ENCODE measurements around the gene STXBP1. TPM values are rescaled to one million over a fixed set of nuclear protein-coding genes. Genes with fewer than 3 reads are reported as not detected.

Gene STXBP1
- total and polyA plus RNA-seq, 2 experiments from 2014 or later, result 48.6 to 50.4 TPM

GRCh38 chr9:127735530-127736185, 123.6 kb downstream of the STXBP1 start:
- Histone ChIP-seq H4K20me1 (replicated peaks; ENCODE audit: insufficient read depth) (no peaks in the 10 kb centered on the region), H3K27ac (ENCODE audit: low read depth) (no peak overlapping the region), H3K4me1 (ENCODE audit: insufficient read depth) (peaks cover 9% of the 10 kb centered on the region; the same call in 1 of the 2 replicates), H3K4me2 (peak overlapping the region; percentile 69), H3K4me3 (peak overlapping the region; percentile 5; the same call in 1 of the 2 replicates), H3K27me3 (ENCODE audit: insufficient read depth) (no peaks in the 10 kb centered on the region), H3K79me2 (replicated peaks; ENCODE audit: insufficient read depth) (no peaks in the 10 kb centered on the region), H3K9me2 (ENCODE audit: insufficient read depth) (no peaks in the 10 kb centered on the region), H2AFZ (peak overlapping the region; percentile 2; the same call in 1 of the 2 replicates), H3F3A (replicated peaks; ENCODE audit: low read depth) (no peaks in the 10 kb centered on the region), H3K36me3 (ENCODE audit: insufficient read depth) (no peaks in the 10 kb centered on the region)
- ATAC-seq (no peak), DNase-seq (ENCODE audit: low spot score) (no peak)
- peaks cover 11% of the 10 kb centered on the region for H3K4me1 Mint-ChIP-seq
- peaks cover 15% of the 10 kb centered on the region for H3K27me3 Mint-ChIP-seq (ENCODE audit: insufficient read depth, low read depth, poor library complexity)
- no peaks in the 10 kb centered on the region; the same call in 2 of the 3 replicates for H3K9me3 Mint-ChIP-seq
- H3K36me3 Mint-ChIP-seq (ENCODE audit: low read depth), result no peaks in the 10 kb centered on the region
- TF ChIP-seq EZH2 (IDR thresholded peaks at IDR 0.05; ENCODE audit: low read depth, unreplicated experiment), result no peak
- TF ChIP-seq CREB1 (CRISPR knock-in tag; IDR thresholded peaks at IDR 0.05; ENCODE audit: low read depth), result no peak
- TF ChIP-seq NANOG (IDR thresholded peaks at IDR 0.05; ENCODE audit: borderline replicate concordance), result no peak
- no peak for TF ChIP-seq STAT1 (IDR thresholded peaks at IDR 0.05; ENCODE audit: unreplicated experiment)
- no peak for TF ChIP-seq EZH2phosphoT487 (IDR thresholded peaks at IDR 0.05; ENCODE audit: unreplicated experiment)
- TF ChIP-seq ZNF331 (CRISPR knock-in tag; IDR thresholded peaks at IDR 0.05; ENCODE audit: low read depth), result no peak
- no peak overlapping the region for H3K27ac Mint-ChIP-seq
- peak overlapping the region; percentile 81 for H3K4me3 Mint-ChIP-seq

GRCh38 chr9:127738666-127739065, 126.6 kb downstream of the STXBP1 start:
- no peaks in the 10 kb centered on the region; the same call in 2 of the 3 replicates for H3K9me3 Mint-ChIP-seq
- ATAC-seq, result no peak
- TF ChIP-seq REST (IDR thresholded peaks at IDR 0.05; ENCODE audit: unreplicated experiment) (no peak), JUNB (IDR thresholded peaks at IDR 0.05; ENCODE audit: unreplicated experiment) (no peak), CTCF (conservative IDR thresholded peaks at IDR 0.05; ENCODE audit: low read depth in 2 of 2) (no peak), EZH2 (IDR thresholded peaks at IDR 0.05; ENCODE audit: low read depth, unreplicated experiment) (no peak), STAT1 (IDR thresholded peaks at IDR 0.05; ENCODE audit: unreplicated experiment) (no peak), ETS1 (IDR thresholded peaks at IDR 0.05) (no peak), EZH2phosphoT487 (IDR thresholded peaks at IDR 0.05; ENCODE audit: unreplicated experiment) (no peak), CREB1 (CRISPR knock-in tag; IDR thresholded peaks at IDR 0.05; ENCODE audit: low read depth) (no peak), NANOG (IDR thresholded peaks at IDR 0.05; ENCODE audit: borderline replicate concordance) (no peak), POLR2AphosphoS5 (IDR thresholded peaks at IDR 0.05; ENCODE audit: low read depth) (no peak), ZNF114 (CRISPR knock-in tag; IDR thresholded peaks at IDR 0.05) (no peak)

More at GRCh38 chr9:127738666-127739065, 126.6 kb downstream of the STXBP1 start:
- H3K36me3 Mint-ChIP-seq (ENCODE audit: low read depth), result no peaks in the 10 kb centered on the region
- Histone ChIP-seq H3K27me3 (ENCODE audit: insufficient read depth) (no peaks in the 10 kb centered on the region), H3K4me2 (no peak overlapping the region), H3K4me1 (ENCODE audit: insufficient read depth) (peaks cover 9% of the 10 kb centered on the region; the same call in 1 of the 2 replicates), H4K20me1 (replicated peaks; ENCODE audit: insufficient read depth) (no peaks in the 10 kb centered on the region; the same call in 1 of the 2 replicates), H3K36me3 (ENCODE audit: insufficient read depth) (no peaks in the 10 kb centered on the region), H3K27ac (ENCODE audit: low read depth) (no peak overlapping the region), H2AFZ (no peak overlapping the region), H3K9me2 (ENCODE audit: insufficient read depth) (no peaks in the 10 kb centered on the region), H3F3A (replicated peaks; ENCODE audit: low read depth) (0 out of 2 replicates have a peak, but pooled peaks cover 3% of the 10 kb centered on the region), H3K79me2 (replicated peaks; ENCODE audit: insufficient read depth) (no peaks in the 10 kb centered on the region), H3K4me3 (no peak overlapping the region)
- H3K27me3 Mint-ChIP-seq (ENCODE audit: insufficient read depth, low read depth, poor library complexity), result peaks cover 11% of the 10 kb centered on the region
- H3K4me1 Mint-ChIP-seq, result peaks cover 11% of the 10 kb centered on the region
- DNase-seq (ENCODE audit: low spot score), result no peak
- H3K4me3 Mint-ChIP-seq, result no peak overlapping the region
- no peak overlapping the region for H3K27ac Mint-ChIP-seq

Measured in GM23338 (cell line).